ENCODE data around the gene PLA2G4F. TPM values are rescaled to one million over a fixed set of nuclear protein-coding genes. Genes with fewer than 3 reads are reported as not detected.

PLA2G4F gene
- total RNA-seq, 3 donors from 2014 or later: under 0.01 to 2.0 (median 1.8) TPM

- Histone ChIP-seq H3K36me3 (no peaks in the 10 kb centered on the region), H3K4me1 (no peaks in the 10 kb centered on the region), H3K27me3 (no peaks in the 10 kb centered on the region), H3K4me3 (no peak overlapping the region), H3K27ac (no peak overlapping the region), H3K9me3 (no peaks in the 10 kb centered on the region)
- intact Hi-C loops (cut with DNase I; ENCODE audit: low total_unique reads): no loop called here
- TF ChIP-seq CTCF (IDR thresholded peaks at IDR 0.05): no peak
- TF ChIP-seq POLR2AphosphoS5 (IDR thresholded peaks at IDR 0.05): no peak
- TF ChIP-seq POLR2A (IDR thresholded peaks at IDR 0.05): no peak
- DNase-seq (ENCODE audit: low spot score in 2 of 2): no peak
These were observed 24.3 kb downstream of the PLA2G4F start for GRCh38 chr15:42131826-42132806.

GRCh38 chr15:42131006-42131405, 25.4 kb downstream of the PLA2G4F start:
- TF ChIP-seq POLR2A (IDR thresholded peaks at IDR 0.05) (no peak), POLR2AphosphoS5 (IDR thresholded peaks at IDR 0.05) (no peak), CTCF (IDR thresholded peaks at IDR 0.05) (no peak)
- H3K9me3 ChIP-seq: no peaks in the 10 kb centered on the region
- no peaks in the 10 kb centered on the region for H3K4me1 ChIP-seq
- DNase-seq (ENCODE audit: low spot score in 2 of 2): no peak
- no peaks in the 10 kb centered on the region for H3K27me3 ChIP-seq
- H3K4me3 ChIP-seq: no peak overlapping the region
- H3K27ac ChIP-seq: no peak overlapping the region
- H3K36me3 ChIP-seq: no peaks in the 10 kb centered on the region
- intact Hi-C loops (cut with DNase I; ENCODE audit: low total_unique reads): no loop called here

GRCh38 chr15:42130246-42130986, 26.0 kb downstream of the PLA2G4F start:
- TF ChIP-seq POLR2A (IDR thresholded peaks at IDR 0.05) (no peak), CTCF (IDR thresholded peaks at IDR 0.05) (no peak), POLR2AphosphoS5 (IDR thresholded peaks at IDR 0.05) (no peak)
- H3K27me3 ChIP-seq: no peaks in the 10 kb centered on the region
- H3K4me3 ChIP-seq: no peak overlapping the region
- H3K27ac ChIP-seq: no peak overlapping the region
- no peaks in the 10 kb centered on the region for H3K9me3 ChIP-seq
- intact Hi-C loops (cut with DNase I; ENCODE audit: low total_unique reads): no loop called here
- no peak for DNase-seq (ENCODE audit: low spot score in 2 of 2)
- no peaks in the 10 kb centered on the region for H3K4me1 ChIP-seq
- H3K36me3 ChIP-seq: no peaks in the 10 kb centered on the region

- H3K4me1 ChIP-seq: no peaks in the 10 kb centered on the region
- H3K27me3 ChIP-seq: no peaks in the 10 kb centered on the region
- H3K27ac ChIP-seq: no peak overlapping the region
- intact Hi-C loops (cut with DNase I; ENCODE audit: low total_unique reads): no loop called here
- TF ChIP-seq CTCF (IDR thresholded peaks at IDR 0.05) (no peak), POLR2AphosphoS5 (IDR thresholded peaks at IDR 0.05) (no peak), POLR2A (IDR thresholded peaks at IDR 0.05) (no peak)
- no peak overlapping the region for H3K4me3 ChIP-seq
- no peaks in the 10 kb centered on the region for H3K36me3 ChIP-seq
- H3K9me3 ChIP-seq: no peaks in the 10 kb centered on the region
- DNase-seq (ENCODE audit: low spot score in 2 of 2): no peak
These were observed 27.1 kb downstream of the PLA2G4F start for GRCh38 chr15:42129364-42129763.

GRCh38 chr15:42128476-42128875, 28.0 kb downstream of the PLA2G4F start:
- Histone ChIP-seq H3K4me3 (no peak overlapping the region), H3K36me3 (no peaks in the 10 kb centered on the region), H3K27me3 (no peaks in the 10 kb centered on the region), H3K4me1 (no peaks in the 10 kb centered on the region), H3K9me3 (no peaks in the 10 kb centered on the region), H3K27ac (no peak overlapping the region)
- no peak for TF ChIP-seq CTCF (IDR thresholded peaks at IDR 0.05)
- TF ChIP-seq POLR2A (IDR thresholded peaks at IDR 0.05): no peak
- TF ChIP-seq POLR2AphosphoS5 (IDR thresholded peaks at IDR 0.05): no peak
- intact Hi-C loops (cut with DNase I; ENCODE audit: low total_unique reads): no loop called here
- DNase-seq (ENCODE audit: low spot score in 2 of 2): no peak
